HL-60 (cell line): ENCODE measurements around the gene BABAM2.

Experiments
- POLR2AphosphoS5 ChIP-seq: IDR thresholded peaks from 2 replicates; pipeline ENCODE4 v1.6.1; 2012; ENCODE audit warnings: low read depth
- SPI1 ChIP-seq: IDR thresholded peaks from 2 replicates; pipeline ENCODE4 v1.6.1; 2012; ENCODE audit warnings: low read depth, mild to moderate bottlenecking, borderline replicate concordance
- TF ChIP-seq, protein P1 (sequence below): IDR thresholded peaks from one replicate; pipeline ENCODE4 v1.5.1; 2011; ENCODE audit warnings: low read length, control low read depth, inconsistent platforms; ENCODE audit not compliant: insufficient read depth
- TF ChIP-seq, protein P2 (sequence below): IDR thresholded peaks from 2 replicates; pipeline ENCODE4 v1.6.1; 2012; ENCODE audit warnings: low read depth; ENCODE audit not compliant: insufficient replicate concordance

DNA sequence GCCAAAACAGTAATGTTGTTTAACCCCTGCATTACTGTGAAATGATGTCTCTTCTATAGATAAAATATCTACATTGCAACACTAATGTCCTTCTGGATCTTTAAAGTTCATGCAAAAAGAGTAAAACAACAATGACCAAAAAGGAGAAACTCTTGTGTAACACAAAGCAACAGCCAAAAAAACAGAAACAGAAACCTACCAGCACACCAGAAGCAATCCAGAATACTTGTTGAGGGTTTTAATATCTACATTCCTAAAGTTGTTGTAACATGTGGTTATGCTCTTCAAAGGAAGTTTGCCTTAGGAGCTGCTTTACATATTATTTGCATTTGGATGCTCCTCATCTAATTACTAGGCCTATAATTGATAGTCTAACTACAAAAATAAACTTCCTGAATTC lies 157.2 kb downstream of the BABAM2 start:
- TF ChIP-seq SPI1 (no peak), POLR2AphosphoS5 (no peak)
- TF ChIP-seq, protein P1, sequence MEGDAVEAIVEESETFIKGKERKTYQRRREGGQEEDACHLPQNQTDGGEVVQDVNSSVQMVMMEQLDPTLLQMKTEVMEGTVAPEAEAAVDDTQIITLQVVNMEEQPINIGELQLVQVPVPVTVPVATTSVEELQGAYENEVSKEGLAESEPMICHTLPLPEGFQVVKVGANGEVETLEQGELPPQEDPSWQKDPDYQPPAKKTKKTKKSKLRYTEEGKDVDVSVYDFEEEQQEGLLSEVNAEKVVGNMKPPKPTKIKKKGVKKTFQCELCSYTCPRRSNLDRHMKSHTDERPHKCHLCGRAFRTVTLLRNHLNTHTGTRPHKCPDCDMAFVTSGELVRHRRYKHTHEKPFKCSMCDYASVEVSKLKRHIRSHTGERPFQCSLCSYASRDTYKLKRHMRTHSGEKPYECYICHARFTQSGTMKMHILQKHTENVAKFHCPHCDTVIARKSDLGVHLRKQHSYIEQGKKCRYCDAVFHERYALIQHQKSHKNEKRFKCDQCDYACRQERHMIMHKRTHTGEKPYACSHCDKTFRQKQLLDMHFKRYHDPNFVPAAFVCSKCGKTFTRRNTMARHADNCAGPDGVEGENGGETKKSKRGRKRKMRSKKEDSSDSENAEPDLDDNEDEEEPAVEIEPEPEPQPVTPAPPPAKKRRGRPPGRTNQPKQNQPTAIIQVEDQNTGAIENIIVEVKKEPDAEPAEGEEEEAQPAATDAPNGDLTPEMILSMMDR, result no peak
- TF ChIP-seq, protein P2, sequence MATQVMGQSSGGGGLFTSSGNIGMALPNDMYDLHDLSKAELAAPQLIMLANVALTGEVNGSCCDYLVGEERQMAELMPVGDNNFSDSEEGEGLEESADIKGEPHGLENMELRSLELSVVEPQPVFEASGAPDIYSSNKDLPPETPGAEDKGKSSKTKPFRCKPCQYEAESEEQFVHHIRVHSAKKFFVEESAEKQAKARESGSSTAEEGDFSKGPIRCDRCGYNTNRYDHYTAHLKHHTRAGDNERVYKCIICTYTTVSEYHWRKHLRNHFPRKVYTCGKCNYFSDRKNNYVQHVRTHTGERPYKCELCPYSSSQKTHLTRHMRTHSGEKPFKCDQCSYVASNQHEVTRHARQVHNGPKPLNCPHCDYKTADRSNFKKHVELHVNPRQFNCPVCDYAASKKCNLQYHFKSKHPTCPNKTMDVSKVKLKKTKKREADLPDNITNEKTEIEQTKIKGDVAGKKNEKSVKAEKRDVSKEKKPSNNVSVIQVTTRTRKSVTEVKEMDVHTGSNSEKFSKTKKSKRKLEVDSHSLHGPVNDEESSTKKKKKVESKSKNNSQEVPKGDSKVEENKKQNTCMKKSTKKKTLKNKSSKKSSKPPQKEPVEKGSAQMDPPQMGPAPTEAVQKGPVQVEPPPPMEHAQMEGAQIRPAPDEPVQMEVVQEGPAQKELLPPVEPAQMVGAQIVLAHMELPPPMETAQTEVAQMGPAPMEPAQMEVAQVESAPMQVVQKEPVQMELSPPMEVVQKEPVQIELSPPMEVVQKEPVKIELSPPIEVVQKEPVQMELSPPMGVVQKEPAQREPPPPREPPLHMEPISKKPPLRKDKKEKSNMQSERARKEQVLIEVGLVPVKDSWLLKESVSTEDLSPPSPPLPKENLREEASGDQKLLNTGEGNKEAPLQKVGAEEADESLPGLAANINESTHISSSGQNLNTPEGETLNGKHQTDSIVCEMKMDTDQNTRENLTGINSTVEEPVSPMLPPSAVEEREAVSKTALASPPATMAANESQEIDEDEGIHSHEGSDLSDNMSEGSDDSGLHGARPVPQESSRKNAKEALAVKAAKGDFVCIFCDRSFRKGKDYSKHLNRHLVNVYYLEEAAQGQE, result no peak
